Neural cell (in vitro differentiated cells): ENCODE data around the gene RAB15. TPM values are rescaled to one million over a fixed set of nuclear protein-coding genes. Genes with fewer than 3 reads are reported as not detected.

ENCODE experiments used
- H2AFZ ChIP-seq: fragments of 200-600, 300-800 bp; sonication (generic), shearing (Covaris generic); 2 replicates; pipeline ENCODE4 v1.6.0; 2014; ENCODE audit warnings: low read depth, mild to moderate bottlenecking, antibody characterized with exemption, low read length, moderate library complexity
- H3F3A ChIP-seq: fragments of 200-600 bp; shearing (Covaris generic); 2 replicates; pipeline ENCODE4 v1.6.1; 2016; ENCODE audit warnings: mild to moderate bottlenecking, moderate library complexity, mixed read lengths, antibody characterized with exemption, low read length; ENCODE audit not compliant: insufficient read depth, poor library complexity, severe bottlenecking
- H3K27ac ChIP-seq: fragments of 200-600, 300-800 bp; sonication (generic), shearing (Covaris generic); 2 replicates; pipeline ENCODE4 v1.5.1; 2014; ENCODE audit warnings: mild to moderate bottlenecking, low read length, moderate library complexity
- H3K27me3 ChIP-seq: fragments of 300-800, 200-600 bp; sonication (generic), shearing (Covaris generic); 2 replicates; pipeline ENCODE4 v1.6.0; 2014; ENCODE audit warnings: mild to moderate bottlenecking, low read depth, low read length, moderate library complexity; ENCODE audit not compliant: insufficient read depth
- H3K36me3 ChIP-seq: fragments of 300-800, 200-600 bp; sonication (generic), shearing (Covaris generic); 2 replicates; pipeline ENCODE4 v1.5.1; 2014; ENCODE audit warnings: mild to moderate bottlenecking, antibody characterized with exemption, low read length, moderate library complexity; ENCODE audit not compliant: insufficient read depth
- H3K4me2 ChIP-seq: fragments of 300-800, 200-600 bp; sonication (generic), shearing (Covaris generic); 2 replicates; pipeline ENCODE4 v1.6.0; 2014; ENCODE audit warnings: mild to moderate bottlenecking, low read length
- H3K4me3 ChIP-seq: fragments of 300-800, 200-600 bp; sonication (generic), shearing (Covaris generic); 2 replicates; pipeline ENCODE4 v1.5.1; 2014; ENCODE audit warnings: mild to moderate bottlenecking, low read length, moderate library complexity
- H3K79me2 ChIP-seq: fragments of 200-600 bp; shearing (Covaris generic); replicated peaks from 2 replicates; pipeline ENCODE4 v1.6.0; 2014; ENCODE audit warnings: mild to moderate bottlenecking, low read length, moderate library complexity; ENCODE audit not compliant: insufficient read depth
- H3K9ac ChIP-seq: fragments of 300-800, 200-600 bp; sonication (generic), shearing (Covaris generic); 2 replicates; pipeline ENCODE4 v1.6.1; 2016; ENCODE audit warnings: mild to moderate bottlenecking, low read length, mixed read lengths
- H3K9me2 ChIP-seq: fragments of 200-600 bp; shearing (Covaris generic); 2 replicates; pipeline ENCODE4 v1.6.1; 2016; ENCODE audit warnings: mild to moderate bottlenecking, low read length, mixed read lengths; ENCODE audit not compliant: insufficient read depth
- H3K9me3 ChIP-seq: fragments of 200-600, 300-800 bp; sonication (generic), shearing (Covaris generic); 2 replicates; pipeline ENCODE4 v1.6.1; 2016; ENCODE audit warnings: mild to moderate bottlenecking, mixed run types, low read length, moderate library complexity, mixed read lengths
- H4K20me1 ChIP-seq: fragments of 200-600 bp; shearing (Covaris generic); 2 replicates; pipeline ENCODE4 v1.6.1; 2016; ENCODE audit warnings: mild to moderate bottlenecking, mixed run types; ENCODE audit not compliant: insufficient read depth
- CTCF ChIP-seq: fragments of 450-650 bp; IDR thresholded peaks from 2 replicates; pipeline ENCODE4 v1.5.1; 2014; ENCODE audit warnings: antibody characterized with exemption, mild to moderate bottlenecking, moderate library complexity; ENCODE audit not compliant: poor library complexity, severe bottlenecking
- EP300 ChIP-seq: fragments of 450-650 bp; conservative IDR thresholded peaks from 2 replicates; pipeline ENCODE4 v1.6.1; 2014; ENCODE audit warnings: antibody characterized with exemption, mild to moderate bottlenecking, moderate library complexity; ENCODE audit not compliant: poor library complexity, severe bottlenecking
- EZH2 ChIP-seq: fragments of 200-600, 300-800 bp; shearing (Covaris generic), sonication (generic); IDR thresholded peaks from 2 replicates; pipeline ENCODE4 v1.6.1; 2014; ENCODE audit warnings: antibody characterized with exemption, low read length, borderline replicate concordance, mild to moderate bottlenecking; ENCODE audit not compliant: insufficient read depth, poor library complexity, severe bottlenecking
- MXI1 ChIP-seq: fragments of 450-650 bp; conservative IDR thresholded peaks from 2 replicates; pipeline ENCODE4 v1.6.1; 2014; ENCODE audit warnings: antibody characterized with exemption, mild to moderate bottlenecking; ENCODE audit not compliant: poor library complexity, severe bottlenecking
- POLR2AphosphoS5 ChIP-seq: IDR thresholded peaks from 2 replicates; pipeline ENCODE4 v1.6.1; 2012
- RAD21 ChIP-seq: fragments of 450-650 bp; conservative IDR thresholded peaks from 2 replicates; pipeline ENCODE4 v1.6.1; 2014; ENCODE audit warnings: antibody characterized with exemption, mild to moderate bottlenecking, moderate library complexity
- REST ChIP-seq: IDR thresholded peaks from 2 replicates; pipeline ENCODE4 v1.6.1; 2012; ENCODE audit warnings: borderline replicate concordance
- SMC3 ChIP-seq: fragments of 450-650 bp; conservative IDR thresholded peaks from 2 replicates; pipeline ENCODE4 v1.6.1; 2014; ENCODE audit warnings: antibody characterized with exemption, mild to moderate bottlenecking, moderate library complexity; ENCODE audit not compliant: poor library complexity
- TAF1 ChIP-seq: IDR thresholded peaks from 2 replicates; pipeline ENCODE4 v1.6.1; 2012; ENCODE audit warnings: low read depth
- polyA plus RNA-seq: library from polyadenylated mRNA; depleted of rRNA; stranded (reverse); fragments of >200 nt; gene quantifications from 2 replicates; pipeline ENCODE4 v1.2.3, GENCODE V29; 2014

The RAB15 gene
- polyA plus RNA-seq, 1 donor from 2014 or later: 42.0 TPM

- no peak overlapping the region for H3K4me3 ChIP-seq
- no peaks in the 10 kb centered on the region for H4K20me1 ChIP-seq
- no peaks in the 10 kb centered on the region for H3K9me3 ChIP-seq
- no peaks in the 10 kb centered on the region for H3K36me3 ChIP-seq
- no peaks in the 10 kb centered on the region for H3F3A ChIP-seq
- H3K27ac ChIP-seq: no peak overlapping the region
- H2AFZ ChIP-seq: no peak overlapping the region
- H3K9me2 ChIP-seq: no peaks in the 10 kb centered on the region
- TF ChIP-seq MXI1 (no peak), CTCF (no peak), RAD21 (no peak), SMC3 (no peak), REST (no peak), EZH2 (no peak), TAF1 (no peak), EP300 (no peak), POLR2AphosphoS5 (no peak)
- H3K4me2 ChIP-seq: no peak overlapping the region
- H3K9ac ChIP-seq: no peak overlapping the region
- H3K27me3 ChIP-seq: no peaks in the 10 kb centered on the region
- H3K79me2 ChIP-seq: peaks cover 11% of the 10 kb centered on the region
Measured at GRCh38 chr14:64990939-64991338, 18.8 kb upstream of the RAB15 start.

GRCh38 chr14:64990296-64990695, 18.2 kb upstream of the RAB15 start:
- Histone ChIP-seq H3K4me3 (no peak overlapping the region), H3F3A (no peaks in the 10 kb centered on the region), H3K9me3 (no peaks in the 10 kb centered on the region), H4K20me1 (no peaks in the 10 kb centered on the region), H3K79me2 (peaks cover 11% of the 10 kb centered on the region), H3K9me2 (no peaks in the 10 kb centered on the region), H3K36me3 (no peaks in the 10 kb centered on the region), H3K27me3 (no peaks in the 10 kb centered on the region), H3K27ac (no peak overlapping the region), H2AFZ (no peak overlapping the region), H3K9ac (no peak overlapping the region), H3K4me2 (no peak overlapping the region)
- TF ChIP-seq MXI1 (no peak), EP300 (no peak), REST (no peak), RAD21 (no peak), POLR2AphosphoS5 (no peak), CTCF (no peak), SMC3 (no peak), TAF1 (no peak), EZH2 (no peak)
